BE2C (cell line): ENCODE results near the gene TM9SF4.

Experiments used
- DNase-seq: peaks from one replicate; pipeline ENCODE4 v3.0.0-alpha.2; 2020
- H3K27me3 ChIP-seq: fragments of 250-450 bp; sonication (Bioruptor Pico); 2 replicates; pipeline ENCODE4 v1.5.1; 2020; ENCODE audit warnings: mild to moderate bottlenecking
- H3K36me3 ChIP-seq: fragments of 250-450 bp; sonication (Bioruptor Pico); 2 replicates; pipeline ENCODE4 v1.5.1; 2020; ENCODE audit warnings: mild to moderate bottlenecking
- H3K4me1 ChIP-seq: fragments of 250-450 bp; sonication (Bioruptor Pico); 2 replicates; pipeline ENCODE4 v1.5.1; 2020
- H3K4me3 ChIP-seq: 2 replicates; pipeline ENCODE4 v1.5.1; 2011; ENCODE audit warnings: low read depth, low read length
- H3K9me3 ChIP-seq: fragments of 250-450 bp; sonication (Bioruptor Pico); 2 replicates; pipeline ENCODE4 v1.5.1; 2020
- TF ChIP-seq, protein P1 (sequence below): IDR thresholded peaks from 2 replicates; pipeline ENCODE4 v1.5.1; 2012; ENCODE audit warnings: mild to moderate bottlenecking, low read depth, low read length

TM9SF4 gene

DNA sequence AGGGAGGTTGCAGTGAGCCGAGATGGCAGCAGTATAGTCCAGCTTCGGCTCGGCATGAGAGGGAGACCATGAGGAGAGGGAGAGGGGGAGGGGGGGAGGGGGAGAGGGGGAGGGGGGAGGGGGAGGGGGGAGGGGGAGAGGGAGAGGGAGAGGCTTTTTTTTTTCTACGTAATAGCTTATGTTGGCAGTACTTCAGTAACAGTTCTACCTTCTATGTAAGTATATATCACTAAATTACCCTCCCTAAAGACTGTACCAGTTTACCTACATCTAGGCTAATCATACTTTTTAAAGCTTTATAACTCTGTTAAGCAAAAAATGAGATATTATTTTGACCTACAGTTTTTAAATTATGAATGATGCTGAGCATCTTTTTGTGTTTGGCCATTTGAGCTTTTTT lies 13.6 kb downstream of the TM9SF4 start:
- no peak for DNase-seq
- peaks cover 10% of the 10 kb centered on the region for H3K36me3 ChIP-seq
- TF ChIP-seq, protein P1, sequence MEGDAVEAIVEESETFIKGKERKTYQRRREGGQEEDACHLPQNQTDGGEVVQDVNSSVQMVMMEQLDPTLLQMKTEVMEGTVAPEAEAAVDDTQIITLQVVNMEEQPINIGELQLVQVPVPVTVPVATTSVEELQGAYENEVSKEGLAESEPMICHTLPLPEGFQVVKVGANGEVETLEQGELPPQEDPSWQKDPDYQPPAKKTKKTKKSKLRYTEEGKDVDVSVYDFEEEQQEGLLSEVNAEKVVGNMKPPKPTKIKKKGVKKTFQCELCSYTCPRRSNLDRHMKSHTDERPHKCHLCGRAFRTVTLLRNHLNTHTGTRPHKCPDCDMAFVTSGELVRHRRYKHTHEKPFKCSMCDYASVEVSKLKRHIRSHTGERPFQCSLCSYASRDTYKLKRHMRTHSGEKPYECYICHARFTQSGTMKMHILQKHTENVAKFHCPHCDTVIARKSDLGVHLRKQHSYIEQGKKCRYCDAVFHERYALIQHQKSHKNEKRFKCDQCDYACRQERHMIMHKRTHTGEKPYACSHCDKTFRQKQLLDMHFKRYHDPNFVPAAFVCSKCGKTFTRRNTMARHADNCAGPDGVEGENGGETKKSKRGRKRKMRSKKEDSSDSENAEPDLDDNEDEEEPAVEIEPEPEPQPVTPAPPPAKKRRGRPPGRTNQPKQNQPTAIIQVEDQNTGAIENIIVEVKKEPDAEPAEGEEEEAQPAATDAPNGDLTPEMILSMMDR, result no peak
- no peak overlapping the region for H3K4me3 ChIP-seq
- no peaks in the 10 kb centered on the region for H3K27me3 ChIP-seq
- no peaks in the 10 kb centered on the region for H3K9me3 ChIP-seq
- H3K4me1 ChIP-seq, result 0 out of 2 replicates have a peak, but pooled peaks cover 6% of the 10 kb centered on the region

DNA sequence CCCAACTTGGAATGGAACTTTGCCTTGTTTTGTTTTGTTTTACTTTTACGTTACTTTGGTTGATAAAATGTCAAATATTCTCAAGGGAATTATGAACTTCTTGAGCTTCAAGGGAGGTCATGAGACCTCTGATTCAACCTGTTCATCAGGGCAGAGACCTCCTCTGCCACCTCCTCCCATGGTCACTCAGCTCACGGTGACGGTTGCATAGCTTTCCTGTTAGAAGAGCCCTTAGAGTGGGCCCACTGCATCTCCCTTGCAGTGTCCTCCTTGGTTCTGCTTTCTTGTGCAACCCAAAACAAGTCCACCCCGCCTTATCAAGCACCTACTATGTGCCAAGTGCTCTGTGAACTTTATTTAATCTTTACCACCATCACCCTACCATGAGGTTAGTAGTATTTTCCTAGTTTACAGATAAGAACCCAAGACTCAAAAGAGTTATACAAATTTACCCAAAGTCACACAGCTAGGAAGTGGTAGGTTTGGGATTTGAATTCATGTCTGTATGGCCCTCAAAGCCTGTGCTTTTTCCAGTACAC lies 15.5 kb downstream of the TM9SF4 start:
- DNase-seq, result no peak
- TF ChIP-seq, protein P1, result no peak

DNA sequence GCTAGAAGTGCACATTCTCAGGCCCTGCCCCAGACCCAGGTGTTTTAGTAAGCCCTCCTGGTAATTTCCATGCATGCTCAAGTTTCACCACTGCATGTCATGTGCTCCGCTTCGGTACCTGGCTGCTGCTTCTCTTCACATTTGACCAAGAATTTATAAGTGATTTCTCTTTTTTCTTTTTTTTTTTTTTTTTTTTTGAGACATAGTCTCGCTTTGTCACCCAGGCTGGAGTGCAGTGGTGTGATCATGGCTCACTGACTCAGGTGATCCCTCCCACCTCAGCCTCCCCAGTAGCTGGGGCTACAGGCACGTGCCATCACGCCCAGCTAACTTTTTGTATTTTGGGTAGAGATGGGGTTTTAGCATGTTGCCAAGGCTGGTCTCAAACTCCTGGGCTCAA lies 16.0 kb downstream of the TM9SF4 start:
- Histone ChIP-seq H3K4me3 (no peak overlapping the region), H3K36me3 (peaks cover 14% of the 10 kb centered on the region; the same call in 1 of the 2 replicates), H3K4me1 (0 out of 2 replicates have a peak, but pooled peaks cover 5% of the 10 kb centered on the region), H3K27me3 (no peaks in the 10 kb centered on the region), H3K9me3 (no peaks in the 10 kb centered on the region)
- no peak for DNase-seq
- TF ChIP-seq, protein P1, result no peak

More for the DNA sequence above, 15.5 kb downstream of the TM9SF4 start:
- no peaks in the 10 kb centered on the region for H3K9me3 ChIP-seq
- H3K36me3 ChIP-seq, result peaks cover 14% of the 10 kb centered on the region; the same call in 1 of the 2 replicates
- no peaks in the 10 kb centered on the region for H3K27me3 ChIP-seq
- H3K4me3 ChIP-seq, result no peak overlapping the region
- 0 out of 2 replicates have a peak, but pooled peaks cover 6% of the 10 kb centered on the region for H3K4me1 ChIP-seq

DNA sequence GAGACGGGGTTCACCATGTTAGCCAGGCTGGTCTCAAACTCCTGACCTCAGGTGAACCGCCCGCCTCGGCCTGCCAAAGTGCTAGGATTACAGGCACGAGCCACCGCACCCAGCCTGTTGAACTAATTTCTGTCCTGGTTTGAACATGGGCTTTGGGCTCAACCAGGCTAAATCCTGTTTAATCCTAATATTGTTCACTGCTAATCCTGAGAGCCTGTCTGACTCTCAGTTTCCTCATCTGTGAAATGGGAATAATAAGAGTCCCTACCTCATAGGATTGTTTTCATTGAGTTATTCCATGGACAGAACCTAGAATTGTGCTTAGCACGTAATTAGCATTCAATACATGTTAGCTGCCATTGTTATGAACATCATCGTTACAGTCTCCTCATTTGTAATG lies 17.4 kb downstream of the TM9SF4 start:
- Histone ChIP-seq H3K36me3 (peaks cover 14% of the 10 kb centered on the region; the same call in 1 of the 2 replicates), H3K4me1 (no peaks in the 10 kb centered on the region), H3K9me3 (no peaks in the 10 kb centered on the region), H3K27me3 (no peaks in the 10 kb centered on the region), H3K4me3 (no peak overlapping the region)
- no peak for DNase-seq
- TF ChIP-seq, protein P1, result no peak

DNA sequence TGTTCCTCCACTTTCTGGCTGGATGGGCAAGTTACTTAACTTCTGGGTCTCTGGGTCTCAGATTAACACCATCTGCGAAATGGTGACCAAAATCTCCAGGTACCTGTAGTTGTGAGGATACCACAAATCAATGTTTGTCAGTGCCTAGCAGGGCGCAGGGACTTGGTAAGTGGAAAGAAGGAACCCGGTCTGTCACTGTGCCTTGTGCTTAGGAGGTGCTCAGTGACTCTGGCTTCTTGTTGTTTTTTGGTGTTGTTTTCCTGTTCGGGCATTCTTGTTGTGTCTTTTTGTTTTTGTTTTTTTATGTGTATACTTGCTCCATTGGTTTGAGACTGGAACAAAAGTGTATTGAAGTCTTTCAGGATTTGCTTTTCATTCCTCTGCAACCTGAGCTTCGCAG lies 17.8 kb downstream of the TM9SF4 start:
- TF ChIP-seq, protein P1, result no peak
- DNase-seq, result no peak
- H3K4me1 ChIP-seq, result no peaks in the 10 kb centered on the region
- no peaks in the 10 kb centered on the region for H3K9me3 ChIP-seq
- no peaks in the 10 kb centered on the region for H3K27me3 ChIP-seq
- no peak overlapping the region for H3K4me3 ChIP-seq
- H3K36me3 ChIP-seq, result peaks cover 14% of the 10 kb centered on the region; the same call in 1 of the 2 replicates

DNA sequence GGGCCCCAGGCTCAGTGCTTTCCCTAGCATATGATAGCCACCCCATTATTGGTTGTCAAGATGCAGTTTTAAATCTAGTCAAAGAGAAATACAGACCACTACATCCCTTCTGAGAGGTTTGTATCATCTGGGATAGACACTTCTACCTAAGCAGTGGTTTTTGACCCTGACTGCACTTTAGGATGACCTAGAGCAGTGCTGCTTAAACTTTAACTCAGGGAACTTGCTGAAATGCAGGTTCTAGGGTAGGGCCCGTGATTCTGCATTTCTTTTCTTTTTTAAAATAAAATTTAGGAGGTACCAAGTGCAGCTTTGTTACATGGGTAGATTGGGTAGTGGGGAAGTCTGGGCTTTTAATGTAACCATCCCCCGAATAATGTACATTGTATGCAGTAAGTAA lies 18.7 kb downstream of the TM9SF4 start:
- H3K36me3 ChIP-seq, result peaks cover 18% of the 10 kb centered on the region
- DNase-seq, result no peak
- no peak overlapping the region for H3K4me3 ChIP-seq
- H3K9me3 ChIP-seq, result no peaks in the 10 kb centered on the region
- no peaks in the 10 kb centered on the region for H3K27me3 ChIP-seq
- TF ChIP-seq, protein P1, result no peak
- H3K4me1 ChIP-seq, result no peaks in the 10 kb centered on the region
